Heart left ventricle (tissue), 16 donors: ENCODE results near the gene PCDH8. TPM values are rescaled to one million over a fixed set of nuclear protein-coding genes. Genes with fewer than 3 reads are reported as not detected.

Experiments used
- ATAC-seq, 4 donors: fragments of 200-7000 bp; cut with Tn5 transposase; one replicate each; pipeline ENCODE4 v1.9.1; 2020 to 2022; ENCODE audit warnings: moderate library complexity in 4 of 4, mild to moderate bottlenecking in 3 of 4, moderate number of reproducible peaks in 1 of 4
- DNase-seq, 5 donors: peaks; one replicate each; pipeline ENCODE4 v3.0.0-alpha.2; 2020
- H3K27ac ChIP-seq, 12 donors: fragments of 200-600 bp; sonication (generic) in 4 of 12; one replicate each; pipeline versions ENCODE4 v1.5.0 to v1.8.0; 2016 to 2022; ENCODE audit warnings: mild to moderate bottlenecking in 2 of 12
- H3K27me3 ChIP-seq, 9 donors: fragments of 200-600 bp; sonication (generic) in 2 of 9; one replicate each; pipeline versions ENCODE4 v1.5.1 to v1.8.0; 2016 to 2022; ENCODE audit warnings: mild to moderate bottlenecking in 3 of 9
- H3K36me3 ChIP-seq, 9 donors: fragments of 200-600 bp; sonication (generic) in 2 of 9; one replicate each; pipeline versions ENCODE4 v1.5.0 to v1.8.0; 2018 to 2022; ENCODE audit warnings: mild to moderate bottlenecking in 2 of 9
- H3K4me1 ChIP-seq, 12 donors: fragments of 200-600 bp; sonication (generic) in 4 of 12; one replicate each; pipeline versions ENCODE4 v1.5.0 to v1.8.0; 2016 to 2022; ENCODE audit warnings: mild to moderate bottlenecking in 3 of 12
- H3K4me3 ChIP-seq, 12 donors: fragments of 200-600 bp; sonication (generic) in 4 of 12; one replicate each; pipeline versions ENCODE4 v1.5.0 to v1.8.0; 2017 to 2022; ENCODE audit warnings: mild to moderate bottlenecking in 9 of 12, moderate library complexity in 4 of 12
- H3K9me3 ChIP-seq, 12 donors: fragments of 200-600 bp; sonication (generic) in 4 of 12; one replicate each; pipeline versions ENCODE4 v1.5.0 to v1.8.0; 2016 to 2022; ENCODE audit warnings: mild to moderate bottlenecking in 1 of 12
- POLR2A ChIP-seq, 2 donors: fragments of 450-650 bp; IDR thresholded peaks; one replicate each; pipeline ENCODE4 v1.6.1; 2017; ENCODE audit warnings: antibody characterized with exemption in 2 of 2, mild to moderate bottlenecking in 2 of 2, moderate library complexity in 2 of 2
- WGBS, 4 donors: extraction: QIAGEN DNeasy Blood & Tissue Kit in 2 of 4; methylation state at CpG; one replicate each; pipeline versions ENCODE4 v1.1.5 to v1.1.7; 2013 to 2018; 5-methylcytosine and 5-hydroxymethylcytosine counted together
- intact Hi-C, 10 donors: fragments of 100-400 bp; cut with DNase I; formaldehyde crosslinking; loops; one replicate each; pipeline versions ENCODE4 v1.11.1 to v1.14.2; 2022
- polyA plus RNA-seq, 2 donors: library from polyadenylated mRNA; stranded (reverse); fragments of 200-250 nt; gene quantifications; one replicate each; pipeline ENCODE4 v1.2.3, GENCODE V29; 2013
- total RNA-seq, 9 donors: library from RNA; depleted of rRNA in 2 of 9; stranded (reverse); fragments of >200 nt in 2 of 9; fragmentation: NEBNext Ultra II Directional in 3 of 9; extraction: Animal tissue kit (Norgen Biotek cat#: 25700) in 3 of 9; gene quantifications; one replicate each; pipeline versions ENCODE4 v1.1.0 to v1.2.4, GENCODE V29; 2016 to 2023
- TF ChIP-seq, protein P1 (sequence below), 12 donors: fragments of 200-600 bp; sonication (generic) in 4 of 12; IDR thresholded peaks; one replicate each; pipeline versions ENCODE4 v1.5.0 to v1.8.0; 2018 to 2022; ENCODE audit warnings: antibody characterized with exemption in 12 of 12, mild to moderate bottlenecking in 5 of 12
- donor health status: ischemic (EF 13 %, LVEDD 7.1; RV severe dilation, severe dysfunction).
- donor health status: healthy with polysubstance abuse.
- donor health status: DM: no; HTN: yes; CAD: no.
- donor health status: DM: no; HTN: no; CAD: no.
- donor health status: ischemic (EF 25% LVEDD 6.9; RV normal size, moderate dysfunction).
- donor health status: ischemic (EF 25% LVEDD 5.7; RV mildly dilated, moderate dysfunction).
- donor health status: healthy.
- donor health status: DM: yes; HTN: yes; CAD: no.
- donor health status: ischemic (EF 35%, LVEDD 5.7; RV mildly dilated, moderate dysfunction).
- donor health status: nonischemic (EF 11% LVEDD 7.7; RV severe dilation, severe dysfunction).
- donor health status: DM: yes; HTN: yes; CAD: no.
- donor health status: PGD.
- donor health status: ischemic (EF 29% LVEDD 5.4; RV normal size, mild dysfunction).
- donor health status: nonischemic (EF 23%, LVEDD 6.1; RV moderate dilation, normal function).

The PCDH8 gene
- total and polyA plus RNA-seq, 11 donors = not detected

DNA sequence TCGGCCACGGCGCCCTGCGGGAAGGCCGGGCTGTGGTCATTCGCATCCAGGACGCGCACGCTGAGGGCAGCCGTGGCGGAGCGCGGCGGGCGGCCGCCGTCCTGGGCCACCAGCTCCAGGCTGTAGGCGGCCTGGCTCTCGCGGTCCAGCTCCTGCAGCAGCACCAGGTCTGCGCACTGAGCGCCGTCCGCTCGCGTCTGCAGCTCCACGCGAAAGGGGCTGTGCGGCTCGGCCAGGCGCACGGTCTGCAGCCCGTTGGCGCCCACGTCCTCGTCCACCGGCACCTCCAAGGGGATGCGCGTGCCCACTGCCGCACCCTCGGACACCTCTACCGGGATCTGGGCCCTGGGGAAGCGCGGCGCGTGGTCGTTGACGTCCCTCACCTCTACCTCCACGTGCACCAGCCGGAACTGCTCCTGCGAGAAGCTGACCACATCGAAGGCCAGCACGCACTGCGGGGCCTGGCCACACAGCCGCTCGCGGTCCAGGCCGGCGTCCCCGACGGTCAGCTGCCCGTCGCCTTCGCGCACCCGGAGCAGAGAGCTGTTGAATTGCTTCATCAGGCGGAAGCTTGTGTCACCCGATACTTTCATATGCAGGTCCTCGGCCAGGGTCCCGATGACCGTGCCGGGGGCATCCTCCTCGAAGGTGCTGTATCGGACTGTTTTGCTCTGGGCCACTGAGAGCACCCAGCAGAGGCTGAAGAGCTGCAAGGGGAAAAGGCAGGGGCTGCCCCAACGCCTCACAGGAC lies 583 bp downstream of the PCDH8 start:
- Histone ChIP-seq H3K4me1 (peaks cover 0 to 47% (median 21%) of the 10 kb centered on the region in 12 donors), H3K27ac (no peak overlapping the region), H3K27me3 (peaks cover 47 to 99% (median 76%) of the 10 kb centered on the region in 9 donors), H3K4me3 (peak overlapping the region in 1 of 12 donors; percentile 14), H3K9me3 (no peaks in the 10 kb centered on the region), H3K36me3 (no peaks in the 10 kb centered on the region)
- intact Hi-C loops = loop anchor here in 2 of 10 donors (5.0 to 10.0 kb wide), 2 partner anchors 304 to 307 kb away; no protein-coding TSS in a partner anchor
- DNase-seq (peak in 1 of 5 donors; percentile 54), ATAC-seq (no peak)
- TF ChIP-seq, protein P1, sequence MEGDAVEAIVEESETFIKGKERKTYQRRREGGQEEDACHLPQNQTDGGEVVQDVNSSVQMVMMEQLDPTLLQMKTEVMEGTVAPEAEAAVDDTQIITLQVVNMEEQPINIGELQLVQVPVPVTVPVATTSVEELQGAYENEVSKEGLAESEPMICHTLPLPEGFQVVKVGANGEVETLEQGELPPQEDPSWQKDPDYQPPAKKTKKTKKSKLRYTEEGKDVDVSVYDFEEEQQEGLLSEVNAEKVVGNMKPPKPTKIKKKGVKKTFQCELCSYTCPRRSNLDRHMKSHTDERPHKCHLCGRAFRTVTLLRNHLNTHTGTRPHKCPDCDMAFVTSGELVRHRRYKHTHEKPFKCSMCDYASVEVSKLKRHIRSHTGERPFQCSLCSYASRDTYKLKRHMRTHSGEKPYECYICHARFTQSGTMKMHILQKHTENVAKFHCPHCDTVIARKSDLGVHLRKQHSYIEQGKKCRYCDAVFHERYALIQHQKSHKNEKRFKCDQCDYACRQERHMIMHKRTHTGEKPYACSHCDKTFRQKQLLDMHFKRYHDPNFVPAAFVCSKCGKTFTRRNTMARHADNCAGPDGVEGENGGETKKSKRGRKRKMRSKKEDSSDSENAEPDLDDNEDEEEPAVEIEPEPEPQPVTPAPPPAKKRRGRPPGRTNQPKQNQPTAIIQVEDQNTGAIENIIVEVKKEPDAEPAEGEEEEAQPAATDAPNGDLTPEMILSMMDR (IDR thresholded peaks at IDR 0.05) = no peak
- TF ChIP-seq POLR2A (IDR thresholded peaks at IDR 0.05) = no peak
- 4 to 10% (median 8%) methylated on average over 5 to 75 of the region's 75 CpGs for WGBS, 4 donors

DNA sequence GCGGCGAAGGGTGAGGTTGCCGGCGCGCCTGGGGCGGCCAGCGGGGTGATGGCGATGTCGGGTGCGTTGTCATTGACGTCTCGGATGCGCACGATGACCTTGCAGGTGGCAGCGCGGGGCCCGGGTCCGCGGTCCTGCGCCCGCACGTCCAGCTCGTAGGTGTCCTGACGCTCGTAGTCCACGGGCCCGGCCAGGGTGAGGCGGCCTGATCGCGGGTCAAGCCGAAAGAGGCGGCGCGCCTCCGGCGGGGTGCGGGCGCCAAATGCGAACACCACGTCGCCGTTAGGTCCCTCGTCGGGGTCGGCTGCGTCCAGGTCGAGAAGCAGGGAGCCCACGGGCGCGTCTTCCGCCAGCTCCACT lies 1.1 kb downstream of the PCDH8 start:
- Histone ChIP-seq H3K36me3 (no peaks in the 10 kb centered on the region), H3K27me3 (peaks cover 47 to 94% (median 81%) of the 10 kb centered on the region in 9 donors)
- 5 to 8% (median 5%) methylated on average over 4 to 51 of the region's 51 CpGs for WGBS, 4 donors

DNA sequence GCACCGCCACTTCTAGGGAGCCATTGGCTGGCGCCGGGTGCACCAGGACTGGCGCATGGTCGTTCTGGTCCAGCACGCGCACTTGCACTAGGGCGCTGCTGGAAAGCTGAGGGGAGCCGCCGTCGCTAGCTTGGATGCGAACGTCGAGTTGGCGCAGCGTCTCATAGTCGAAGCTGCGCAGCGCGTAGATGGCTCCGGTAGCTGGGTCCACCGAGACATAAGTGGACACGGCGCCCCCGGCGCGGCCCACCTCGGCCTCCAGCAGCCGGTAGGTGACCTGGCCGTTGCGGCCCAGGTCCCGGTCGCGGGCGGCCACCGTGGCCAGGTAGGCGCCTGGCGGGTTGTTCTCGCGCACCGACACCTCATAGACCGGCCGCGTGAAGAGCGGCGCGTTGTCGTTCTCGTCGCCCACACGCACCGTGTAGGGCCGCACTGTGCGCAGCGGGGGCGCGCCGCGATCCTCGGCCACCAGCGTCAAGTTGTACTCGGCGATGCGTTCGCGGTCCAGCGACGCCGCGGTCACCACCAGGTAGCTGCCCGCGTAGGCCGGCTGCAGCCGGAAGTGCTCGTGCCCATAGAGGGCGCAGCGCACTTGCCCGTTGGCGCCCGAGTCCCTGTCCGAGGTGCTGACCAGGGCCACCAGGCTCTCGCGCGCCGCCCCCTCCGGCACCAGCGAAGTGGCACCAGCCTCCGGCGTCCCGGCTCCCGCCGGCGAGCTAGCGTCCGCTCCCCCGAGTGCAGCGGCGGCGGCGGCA lies 1.7 kb downstream of the PCDH8 start:
- intact Hi-C loops = loop anchor here in 2 of 10 donors (5.0 to 10.0 kb wide), 2 partner anchors 306 to 308 kb away; no protein-coding TSS in a partner anchor
- Histone ChIP-seq H3K27ac (no peak overlapping the region), H3K4me1 (peaks cover 0 to 43% (median 16%) of the 10 kb centered on the region in 12 donors), H3K36me3 (no peaks in the 10 kb centered on the region), H3K4me3 (peak overlapping the region in 3 of 12 donors; percentile 10 to 30 (median 14)), H3K27me3 (peaks cover 47 to 92% (median 86%) of the 10 kb centered on the region in 9 donors), H3K9me3 (no peaks in the 10 kb centered on the region)
- DNase-seq = peak; percentile 42 to 79 (median 65)
- TF ChIP-seq, protein P1 (IDR thresholded peaks at IDR 0.05) = peak in 11 of 12 donors; percentile 14 to 67 (median 44)
- no peak for TF ChIP-seq POLR2A (IDR thresholded peaks at IDR 0.05)
- 3 to 6% (median 5%) methylated on average over 35 to 100 of the region's 100 CpGs for WGBS, 4 donors
- ATAC-seq = peak in 3 of 4 donors; percentile 57 to 78 (median 77)

More for the DNA sequence above, 1.1 kb downstream of the PCDH8 start:
- DNase-seq (peak in 1 of 5 donors; percentile 56), ATAC-seq (no peak)
- intact Hi-C loops = loop anchor here in 2 of 10 donors (5.0 to 10.0 kb wide), 2 partner anchors 305 to 307 kb away; no protein-coding TSS in a partner anchor
- no peaks in the 10 kb centered on the region for H3K9me3 ChIP-seq
- no peak for TF ChIP-seq POLR2A (IDR thresholded peaks at IDR 0.05)
- TF ChIP-seq, protein P1 (IDR thresholded peaks at IDR 0.05) = no peak
- H3K4me1 ChIP-seq = peaks cover 0 to 47% (median 21%) of the 10 kb centered on the region in 12 donors
- H3K27ac ChIP-seq = no peak overlapping the region
- peak overlapping the region in 2 of 12 donors; percentile 14 to 30 for H3K4me3 ChIP-seq
